ENCODE results near the gene CR1L. TPM values are rescaled to one million over a fixed set of nuclear protein-coding genes. Genes with fewer than 3 reads are reported as not detected.

The CR1L gene
- total and polyA plus RNA-seq, 7 donors, result 0.05 TPM; not detected in 6

DNA sequence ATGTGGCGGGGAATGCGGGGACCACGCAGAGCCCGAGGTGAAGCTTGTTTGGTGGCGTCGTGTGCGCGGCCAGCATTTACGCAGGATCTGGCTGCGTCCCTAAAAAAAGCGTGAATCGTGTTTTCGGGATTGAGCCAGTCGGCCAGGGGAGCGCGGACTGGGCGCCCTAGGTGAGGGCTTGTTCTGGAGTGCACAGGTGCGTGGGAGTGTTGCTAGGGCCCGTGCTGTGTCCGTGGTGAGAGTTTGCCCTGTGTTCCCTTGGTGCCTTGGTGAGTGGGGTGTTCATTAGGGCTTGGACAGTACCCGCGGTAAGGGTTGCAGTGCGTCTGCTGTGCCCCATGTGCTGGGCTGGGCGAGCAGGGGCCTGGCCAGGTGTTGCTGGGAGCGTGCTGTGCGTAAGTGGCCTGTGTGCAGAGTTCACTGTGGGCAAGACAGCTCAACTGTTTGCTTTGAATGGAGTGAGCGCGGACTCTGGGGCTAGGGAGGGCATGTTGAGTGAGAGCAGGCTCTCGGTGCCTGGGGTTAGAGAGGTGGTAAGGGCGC is 107.6 kb downstream of the CR1L start:
- Histone ChIP-seq H3K4me3 (peak overlapping the region; percentile 76), H3K27me3 (ENCODE audit: insufficient read depth in 3 of 3, low read length in 2 of 3) (no peaks in the 10 kb centered on the region), H3K4me1 (peaks cover 41% of the 10 kb centered on the region), H3K36me3 (ENCODE audit: insufficient read depth in 1 of 2, low read depth in 1 of 2) (peaks cover 0 to 7% of the 10 kb centered on the region in 2 donors), H3K9me3 (no peaks in the 10 kb centered on the region), H3K27ac (peak overlapping the region; percentile 78)
- intact Hi-C loops (cut with DNase I), result loop anchor here in 1 of 2 donors (5.0 kb wide), 1 partner anchor 45 kb away; no protein-coding TSS in a partner anchor
- DNase-seq (peak in 1 of 2 donors; percentile 17), ATAC-seq (peak; percentile 20 to 51 (median 47))
- no peak for TF ChIP-seq CTCF (IDR thresholded peaks at IDR 0.05)
- 1% methylated on average over 30 of the region's 30 CpGs for WGBS, 3 donors

- TF ChIP-seq CTCF (IDR thresholded peaks at IDR 0.05), result no peak
- Histone ChIP-seq H3K9me3 (no peaks in the 10 kb centered on the region), H3K4me3 (peak overlapping the region; percentile 76), H3K4me1 (peaks cover 41% of the 10 kb centered on the region), H3K27me3 (ENCODE audit: insufficient read depth in 3 of 3, low read length in 2 of 3) (no peaks in the 10 kb centered on the region), H3K36me3 (ENCODE audit: insufficient read depth in 1 of 2, low read depth in 1 of 2) (peaks cover 0 to 18% of the 10 kb centered on the region in 2 donors), H3K27ac (no peak overlapping the region)
- intact Hi-C loops (cut with DNase I), result loop anchor here in 1 of 2 donors (5.0 kb wide), 1 partner anchor 44 kb away; no protein-coding TSS in a partner anchor
- 82 to 83% (median 82%) methylated on average over 7 of the region's 7 CpGs for WGBS, 3 donors
- ATAC-seq (no peak), DNase-seq (no peak)
These were observed 108.7 kb downstream of the CR1L start for GRCh38 chr1:207753611-207754010.

DNA sequence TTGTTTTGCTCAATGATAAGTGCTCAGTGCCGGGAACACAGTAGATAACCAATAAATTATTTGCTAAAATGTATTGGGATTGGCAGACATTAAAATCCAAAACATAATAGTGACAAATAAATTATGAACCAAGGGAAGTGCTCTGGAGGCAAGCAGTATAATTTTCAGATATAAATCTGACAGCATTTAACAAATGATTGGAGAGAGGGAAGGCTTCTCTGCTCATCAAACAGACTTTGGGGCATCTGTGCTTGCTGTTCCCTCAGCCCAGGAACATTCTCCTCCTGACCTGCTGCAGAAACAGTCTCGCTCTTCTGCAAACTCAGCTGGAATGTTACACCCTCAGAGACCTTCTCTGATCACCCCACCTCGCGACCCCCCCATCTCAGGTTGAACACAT is 109.1 kb downstream of the CR1L start:
- no peak for DNase-seq
- TF ChIP-seq CTCF (IDR thresholded peaks at IDR 0.05), result no peak
- peaks cover 0 to 20% of the 10 kb centered on the region in 2 donors for H3K36me3 ChIP-seq (ENCODE audit: insufficient read depth in 1 of 2, low read depth in 1 of 2)
- no peaks in the 10 kb centered on the region for H3K9me3 ChIP-seq
- H3K4me3 ChIP-seq, result peak overlapping the region; percentile 76
- H3K27ac ChIP-seq, result no peak overlapping the region
- 68 to 81% (median 74%) methylated on average over 4 of the region's 4 CpGs for WGBS, 3 donors
- no peaks in the 10 kb centered on the region for H3K27me3 ChIP-seq (ENCODE audit: insufficient read depth in 3 of 3, low read length in 2 of 3)
- intact Hi-C loops (cut with DNase I), result loop anchor here in 1 of 2 donors (5.0 kb wide), 1 partner anchor 43 kb away; no protein-coding TSS in a partner anchor
- ATAC-seq, result no peak
- H3K4me1 ChIP-seq, result peaks cover 41% of the 10 kb centered on the region

DNA sequence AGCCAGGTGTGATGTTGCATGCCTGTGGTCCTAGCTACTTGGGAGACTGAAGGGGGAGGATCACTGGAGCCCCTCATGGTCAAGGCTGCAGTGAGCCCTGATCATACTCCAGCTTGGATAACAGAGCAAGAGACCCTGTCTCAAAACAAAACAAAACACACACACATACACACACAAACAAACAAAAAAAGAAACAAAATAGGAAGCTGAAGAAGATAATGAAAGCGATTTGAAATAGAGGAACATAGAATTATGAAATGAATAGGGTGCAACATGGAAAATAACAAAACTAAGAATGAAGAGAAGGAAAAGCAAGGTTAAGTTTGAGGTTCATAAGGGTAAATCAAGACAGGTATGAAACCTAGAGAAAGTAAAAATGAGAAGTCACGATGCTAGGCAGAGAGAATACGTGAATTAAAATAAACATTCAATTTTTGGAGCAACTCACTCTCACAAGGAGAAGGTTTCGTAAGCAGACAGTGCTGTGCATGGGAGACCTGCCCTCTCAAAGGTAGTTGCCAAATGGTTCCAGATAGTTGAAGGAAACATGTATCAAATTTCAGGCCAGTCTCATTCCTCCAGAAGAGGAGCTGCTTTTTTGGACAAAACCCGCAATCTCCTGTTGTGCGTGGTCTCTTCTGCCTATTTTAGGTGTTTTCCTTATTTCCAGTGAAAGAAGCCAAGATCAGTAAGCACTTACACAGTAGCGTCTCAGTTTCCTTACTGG is 110.2 kb downstream of the CR1L start:
- Histone ChIP-seq H3K27me3 (ENCODE audit: insufficient read depth in 3 of 3, low read length in 2 of 3) (no peaks in the 10 kb centered on the region), H3K36me3 (ENCODE audit: insufficient read depth in 1 of 2, low read depth in 1 of 2) (peaks cover 0 to 32% of the 10 kb centered on the region in 2 donors), H3K27ac (no peak overlapping the region), H3K4me1 (peaks cover 41% of the 10 kb centered on the region), H3K4me3 (no peak overlapping the region), H3K9me3 (no peaks in the 10 kb centered on the region)
- TF ChIP-seq CTCF (IDR thresholded peaks at IDR 0.05), result no peak
- WGBS, 3 donors, result 44 to 74% (median 46%) methylated on average over 7 of the region's 7 CpGs
- no peak for ATAC-seq
- DNase-seq, result no peak
- intact Hi-C loops (cut with DNase I), result loop anchor here in 1 of 2 donors (5.0 kb wide), 1 partner anchor 42 kb away; no protein-coding TSS in a partner anchor

Data from psoas muscle (tissue), 8 donors.